Measurements from ENCODE around the gene TSC22D4. TPM values are rescaled to one million over a fixed set of nuclear protein-coding genes. Genes with fewer than 3 reads are reported as not detected.

Gene TSC22D4
- total and polyA plus RNA-seq, 9 of the 15 experiments (the other 6 are each of a cell fraction or from before 2014, with no cell fraction given) = 0.37 to 107 (median 28.7) TPM

GRCh38 chr7:100490483-100491191 is 11.6 kb upstream of the TSC22D4 start:
- WGBS (ENCODE audit: insufficient coverage, low coverage, missing lambda C conversion rate) = 33% methylated on average over 22 of the region's 25 CpGs
- POLR2A ChIA-PET = interaction anchor here (0.6 to 1.5 kb wide), 4 partner anchors 16 to 1365 kb away, joined by 3 to 4 read pairs (median 4); partner anchors contain the start of gene GNB2
- Histone ChIP-seq H3K9ac (ENCODE audit: insufficient read depth in 1 of 2, low read depth in 2 of 2, low read length in 2 of 2) (no peak overlapping the region), H3K9me1 (ENCODE audit: control insufficient read depth, insufficient read depth, low read length) (no peaks in the 10 kb centered on the region), H3K79me2 (ENCODE audit: control insufficient read depth, insufficient read depth, low read length) (no peaks in the 10 kb centered on the region), H4K20me1 (replicated peaks; ENCODE audit: control insufficient read depth, insufficient read depth, low read length) (no peaks in the 10 kb centered on the region), H3K4me2 (ENCODE audit: insufficient read depth, low read length) (no peak overlapping the region), H3K27ac (ENCODE audit: extremely low read depth, low read depth, low read length) (no peak overlapping the region), H3K36me3 (ENCODE audit: control insufficient read depth, insufficient read depth, low read length) (no peaks in the 10 kb centered on the region), H3K27me3 (ENCODE audit: control insufficient read depth in 2 of 2, insufficient read depth in 2 of 2, low read length in 2 of 2) (no peaks in the 10 kb centered on the region), H2AFZ (ENCODE audit: low read depth, low read length) (no peak overlapping the region), H3K4me3 (no peak overlapping the region), H3K4me1 (replicated peaks in 1 of 2; ENCODE audit: control insufficient read depth in 2 of 2, insufficient read depth in 2 of 2, low read length in 2 of 2) (peaks cover 4 to 51% of the 10 kb centered on the region in 2 experiments; a peak in 3 of 5 replicates), H3K9me3 (replicated peaks; ENCODE audit: control insufficient read depth, insufficient read depth, low read depth, low read length) (no peaks in the 10 kb centered on the region)
- no TSS peak for BruUV-seq (replicated peaks)
- no peak for ATAC-seq
- peak in 3 of 4 experiments; percentile 8 to 16 (median 10) for DNase-seq (ENCODE audit: extremely low read depth in 1 of 4, low spot score in 3 of 4)
- CTCF ChIA-PET (ENCODE audit: low intra/inter-chr PET ratio) = no interaction called here
- TF ChIP-seq DDX20 (tag; IDR thresholded peaks at IDR 0.05; ENCODE audit: low read depth) = no peak
- no peak for TF ChIP-seq DIDO1 (tag; IDR thresholded peaks at IDR 0.05; ENCODE audit: low read depth)
- no peak for TF ChIP-seq ZBTB43 (CRISPR knock-in tag; IDR thresholded peaks at IDR 0.05)
- no peak for TF ChIP-seq KDM2B (CRISPR knock-in tag; IDR thresholded peaks at IDR 0.05)
- no peak for TF ChIP-seq RBM22 (IDR thresholded peaks at IDR 0.05; ENCODE audit: low read depth, low read length, poor library complexity, severe bottlenecking)
- no peak for TF ChIP-seq EP300 (IDR thresholded peaks at IDR 0.05; ENCODE audit: low read length)
- TF ChIP-seq POLR2B (IDR thresholded peaks at IDR 0.05; ENCODE audit: low read depth, partially characterized antibody) = no peak
- no peak for TF ChIP-seq ZNF77 (CRISPR knock-in tag; IDR thresholded peaks at IDR 0.05)
- TF ChIP-seq ZMIZ1 (IDR thresholded peaks at IDR 0.05; ENCODE audit: low read depth in 2 of 2, low read length in 2 of 2) = no peak
- no peak for TF ChIP-seq SIRT6 (IDR thresholded peaks at IDR 0.05; ENCODE audit: low read depth, low read length)
- TF ChIP-seq GATAD2B (IDR thresholded peaks at IDR 0.05; ENCODE audit: borderline replicate concordance) = no peak
- TF ChIP-seq CBX1 (IDR thresholded peaks at IDR 0.05; ENCODE audit: low read depth) = no peak
- no peak for TF ChIP-seq SPI1 (IDR thresholded peaks at IDR 0.05; ENCODE audit: borderline replicate concordance, low read depth, low read length)
- intact Hi-C loops (cut with micrococcal nuclease) = no loop called here
- in situ Hi-C loops (cut with MboI) = no loop called here
- no peak for FAIRE-seq

Data from K562 (cell line).